Measurements from ENCODE around the gene GSDME.
"Not testable (repeated sequence)": the region's sequence is repeated elsewhere in the genome, so short reads cannot be mapped to it uniquely, and the experiment has no call there.

The GSDME gene

GRCh38 chr7:24741679-24742505, 15.4 kb downstream of the GSDME start:
- DNase-seq (ENCODE audit: low spot score): peak; percentile 93

- DNase-seq (ENCODE audit: low spot score): no peak
These were observed 16.4 kb downstream of the GSDME start for GRCh38 chr7:24740871-24741270.

GRCh38 chr7:24739306-24739705, 18.0 kb downstream of the GSDME start:
- DNase-seq (ENCODE audit: low spot score): no peak

- no peak for DNase-seq (ENCODE audit: low spot score)
These were observed 18.7 kb downstream of the GSDME start for GRCh38 chr7:24738577-24738976.

- DNase-seq (ENCODE audit: low spot score): no peak
These were observed 20.0 kb downstream of the GSDME start for GRCh38 chr7:24737281-24737680.

GRCh38 chr7:24735594-24735993, 21.7 kb downstream of the GSDME start:
- not testable (repeated sequence) for DNase-seq (ENCODE audit: low spot score)

- no peak for DNase-seq (ENCODE audit: low spot score)
These were observed 23.0 kb downstream of the GSDME start for GRCh38 chr7:24734306-24734705.

- no peak for DNase-seq (ENCODE audit: low spot score)
These were observed 23.7 kb downstream of the GSDME start for GRCh38 chr7:24733414-24734060.

- DNase-seq (ENCODE audit: low spot score): peak; percentile 56
These were observed 24.4 kb downstream of the GSDME start for GRCh38 chr7:24732646-24733413.

- no peak for DNase-seq (ENCODE audit: low spot score)
These were observed 26.0 kb downstream of the GSDME start for GRCh38 chr7:24731313-24731712.

- DNase-seq (ENCODE audit: low spot score): no peak
These were observed 27.3 kb downstream of the GSDME start for GRCh38 chr7:24730018-24730369.

- DNase-seq (ENCODE audit: low spot score): no peak
These were observed 27.8 kb downstream of the GSDME start for GRCh38 chr7:24729365-24730017.

- DNase-seq (ENCODE audit: low spot score): peak; percentile 35
These were observed 28.5 kb downstream of the GSDME start for GRCh38 chr7:24728503-24729364.

- no peak for DNase-seq (ENCODE audit: low spot score)
These were observed 29.2 kb downstream of the GSDME start for GRCh38 chr7:24728121-24728500.

- peak; percentile 59 for DNase-seq (ENCODE audit: low spot score)
These were observed 29.8 kb downstream of the GSDME start for GRCh38 chr7:24727154-24728120.

GRCh38 chr7:24725554-24726241, 31.6 kb downstream of the GSDME start:
- no peak for DNase-seq (ENCODE audit: low spot score)

- no peak for DNase-seq (ENCODE audit: low spot score)
These were observed 32.6 kb downstream of the GSDME start for GRCh38 chr7:24724451-24725190.

- DNase-seq (ENCODE audit: low spot score): no peak
These were observed 34.1 kb downstream of the GSDME start for GRCh38 chr7:24723178-24723530.

Data from GM03348 (cell line).